GM18517 (cell line): ENCODE data around the gene RBMS2.
"Not testable (repeated sequence)": the region's sequence is repeated elsewhere in the genome, so short reads cannot be mapped to it uniquely, and the experiment has no call there.

ENCODE experiments used
- ATAC-seq: cut with Tn5 transposase; IDR thresholded peaks from one replicate; pipeline ENCODE4 v1.9.1; 2021; ENCODE audit warnings: mild to moderate bottlenecking, moderate library complexity; ENCODE audit not compliant: unreplicated experiment

Gene RBMS2

GRCh38 chr12:56514014-56514318 is 7.7 kb upstream of the RBMS2 start:
- ATAC-seq = not testable (repeated sequence)

GRCh38 chr12:56517854-56518253 is 3.8 kb upstream of the RBMS2 start:
- ATAC-seq = no peak

DNA sequence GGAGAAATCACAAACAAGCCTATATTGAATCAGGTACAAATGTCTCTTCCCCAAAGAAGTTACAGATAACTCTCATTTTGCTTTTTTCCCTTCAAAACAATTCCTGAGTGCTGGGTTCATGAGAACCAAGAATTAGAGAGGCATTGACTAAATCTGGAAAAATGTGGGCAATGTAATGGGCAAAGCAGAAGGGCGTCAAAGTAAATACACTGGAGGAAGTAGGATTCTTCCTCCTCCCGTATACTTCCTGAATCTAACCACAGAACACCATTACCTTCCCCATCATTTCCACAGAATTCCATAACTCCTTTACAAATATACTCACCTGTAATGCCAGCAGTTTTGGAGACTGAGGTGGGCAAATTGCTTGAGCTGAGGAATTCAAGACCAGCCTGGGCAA is 3.0 kb upstream of the RBMS2 start:
- no peak for ATAC-seq

GRCh38 chr12:56520048-56520447 is 1.6 kb upstream of the RBMS2 start:
- ATAC-seq = no peak

- no peak for ATAC-seq
Measured at GRCh38 chr12:56520506-56520905, 1.1 kb upstream of the RBMS2 start.

DNA sequence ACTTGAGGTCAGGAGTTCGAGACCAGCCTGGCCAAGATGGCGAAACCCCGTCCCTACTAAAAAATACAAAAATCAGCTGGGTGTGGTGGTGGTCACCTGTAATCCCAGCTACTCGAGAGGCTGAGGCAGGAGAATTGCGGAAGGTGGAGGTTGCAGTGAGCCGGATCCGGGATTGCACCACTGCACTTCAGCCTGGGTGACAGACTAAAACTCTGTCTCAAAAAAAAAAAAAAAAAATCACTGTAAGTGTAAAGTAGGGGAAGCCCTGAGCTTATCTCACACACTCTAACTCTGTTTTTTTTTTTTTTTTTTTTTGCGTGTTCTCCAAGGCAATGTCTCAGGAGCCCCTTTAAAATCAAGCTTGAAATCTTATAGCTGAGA is 421 bp upstream of the RBMS2 start:
- no peak for ATAC-seq

DNA sequence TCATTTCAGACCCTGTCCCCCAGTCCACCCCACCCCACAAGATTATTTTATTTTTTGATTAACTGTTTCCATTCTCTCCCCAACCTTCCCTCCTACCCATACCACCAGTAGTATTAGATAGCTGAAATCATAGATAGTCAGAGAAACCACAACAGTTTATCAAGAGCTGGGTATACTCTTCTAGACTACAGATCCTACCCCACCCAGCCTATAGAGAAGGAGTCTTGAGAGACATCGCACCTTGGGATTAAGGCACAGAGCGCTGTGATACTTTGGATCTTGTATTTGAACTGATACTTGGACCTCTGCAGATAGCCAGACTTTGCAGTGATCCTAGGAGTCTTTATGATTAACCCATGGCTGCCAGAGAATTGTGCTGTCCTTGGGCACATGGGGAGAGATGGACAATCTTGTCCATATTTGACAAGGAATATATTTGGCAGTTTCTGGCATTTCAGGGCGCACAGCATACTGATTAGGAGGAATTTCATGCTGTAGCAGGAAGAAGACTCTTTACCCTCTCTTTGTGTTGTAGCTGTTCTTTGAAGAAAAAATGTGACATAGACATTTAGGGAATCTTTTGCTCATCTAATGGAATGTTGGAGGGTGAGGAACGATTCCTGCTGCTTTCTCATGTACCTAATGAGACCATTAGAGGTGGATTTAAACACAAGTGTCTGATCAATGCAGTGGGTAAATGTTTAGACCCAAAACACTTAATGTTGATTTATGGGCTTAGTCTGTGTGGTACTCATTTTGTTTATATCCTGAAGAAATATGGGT is 982 bp downstream of the RBMS2 start:
- no peak for ATAC-seq

DNA sequence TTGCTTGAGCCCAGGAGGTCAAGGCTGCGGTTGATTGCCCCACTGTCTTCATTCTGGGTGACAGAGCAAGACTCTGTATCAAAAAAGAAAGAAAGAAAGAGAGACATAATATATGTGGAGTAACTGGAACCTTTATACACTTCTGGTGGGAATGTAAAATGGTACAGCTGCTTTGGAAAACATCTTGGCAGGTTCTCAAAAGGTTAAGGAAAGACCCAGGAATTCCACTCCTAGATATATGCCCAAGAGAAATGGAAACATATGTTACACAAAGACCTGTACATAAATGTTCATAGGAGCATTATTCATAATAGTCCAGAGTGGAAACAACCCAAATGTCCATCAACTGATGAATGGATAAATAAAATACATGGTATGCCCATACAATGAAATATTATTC is 7.2 kb downstream of the RBMS2 start:
- no peak for ATAC-seq

DNA sequence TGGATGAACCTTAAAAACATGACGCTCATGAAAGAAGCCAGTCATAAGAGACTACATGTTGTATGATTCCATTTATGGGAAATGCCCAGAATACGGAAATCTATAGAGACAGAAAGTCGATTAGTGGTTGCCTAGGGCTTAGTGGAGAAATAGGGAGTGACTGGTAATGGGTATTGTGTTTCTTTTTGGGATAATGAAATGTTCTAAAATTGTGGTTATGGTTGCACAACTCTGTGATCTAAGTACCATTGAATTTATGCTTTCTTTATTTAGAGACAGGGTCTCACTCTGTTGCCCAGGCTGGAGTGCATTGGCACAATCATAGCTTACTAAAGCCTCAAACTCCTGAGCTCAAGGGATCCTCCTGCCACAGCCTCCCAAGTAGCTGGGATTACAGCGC is 8.0 kb downstream of the RBMS2 start:
- ATAC-seq = no peak

GRCh38 chr12:56530390-56531055 is 8.9 kb downstream of the RBMS2 start:
- ATAC-seq = no peak

DNA sequence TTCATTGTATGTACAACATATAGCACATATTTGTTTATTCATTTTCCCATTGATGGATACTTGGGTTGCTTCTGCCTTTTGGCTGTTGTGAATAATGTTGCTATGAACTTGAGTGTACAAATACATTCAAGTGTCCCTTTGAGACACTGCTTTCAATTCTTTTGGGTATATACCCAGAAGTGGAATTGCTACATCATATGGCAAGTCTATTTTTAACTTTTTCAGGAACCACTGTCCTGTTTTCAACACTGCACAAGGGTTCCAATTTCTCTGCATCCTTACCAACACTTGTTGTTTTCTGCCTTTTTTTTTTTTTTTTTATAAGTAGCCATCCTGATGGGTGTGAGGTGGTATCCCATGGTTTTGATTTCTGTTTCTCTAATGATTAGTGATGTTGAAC is 15.9 kb downstream of the RBMS2 start:
- no peak for ATAC-seq

DNA sequence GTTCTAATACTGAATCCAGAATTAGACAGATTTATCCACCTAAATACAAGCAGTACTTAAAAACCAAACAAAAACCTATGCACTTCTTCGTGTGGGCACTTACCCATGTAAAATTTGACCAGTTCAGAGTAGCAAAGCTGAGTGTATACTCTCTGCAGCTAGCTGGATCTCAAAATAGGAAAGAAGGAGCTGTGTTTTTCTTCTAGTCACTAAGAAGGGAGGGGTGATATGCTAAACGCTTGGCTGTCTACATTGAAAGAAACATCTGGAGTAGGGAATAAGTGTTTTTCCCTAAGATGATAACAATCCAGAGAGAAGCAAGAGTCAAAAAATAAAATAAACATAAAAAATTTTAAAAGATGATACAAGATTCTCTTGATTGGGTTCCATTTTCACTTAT is 20.0 kb downstream of the RBMS2 start:
- ATAC-seq = no peak

DNA sequence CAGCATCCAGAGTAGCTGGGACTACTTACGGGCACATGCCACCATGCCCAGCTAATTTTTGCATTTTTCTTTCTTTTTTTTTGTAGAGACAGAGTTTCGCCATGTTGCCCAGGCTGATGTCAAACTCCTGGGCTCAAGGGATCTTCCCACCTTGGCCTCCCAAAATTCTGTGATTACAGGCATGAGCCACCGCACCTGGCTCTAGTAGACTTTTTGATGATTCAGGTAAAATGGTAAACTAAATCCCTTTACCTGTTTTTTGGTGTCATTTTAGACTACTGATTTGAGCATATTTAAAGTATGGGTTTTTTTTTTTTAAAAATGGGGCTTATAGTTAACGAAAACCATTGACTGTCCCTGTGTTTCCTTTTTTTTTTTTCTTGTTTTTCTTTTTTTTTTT is 20.5 kb downstream of the RBMS2 start:
- no peak for ATAC-seq

DNA sequence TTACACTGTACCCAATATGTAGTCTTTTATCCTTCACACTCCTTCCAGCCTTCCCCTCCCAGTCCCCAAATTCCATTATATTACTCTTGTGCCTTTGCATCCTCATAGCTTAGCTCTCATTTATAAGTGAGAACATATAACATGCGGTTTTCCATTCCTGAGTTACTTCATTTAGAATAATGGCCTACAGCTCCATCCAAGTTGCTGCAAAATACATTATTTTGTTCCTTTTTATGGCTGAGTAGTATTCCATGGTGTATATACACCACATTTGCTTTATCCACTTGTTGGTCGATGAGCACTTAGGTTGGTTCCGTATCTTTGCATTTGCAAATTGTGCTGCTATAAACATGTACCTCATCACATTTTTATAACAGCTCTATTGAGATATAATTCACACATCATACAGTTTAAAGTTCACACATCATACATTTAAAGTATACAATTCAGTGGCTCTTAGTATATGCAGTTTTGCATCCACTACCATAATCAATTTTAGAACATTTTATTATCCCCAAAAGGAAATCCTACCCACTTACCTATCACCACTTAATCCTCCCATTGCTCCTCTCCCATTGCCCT is 23.5 kb downstream of the RBMS2 start:
- ATAC-seq = no peak

- ATAC-seq = no peak
Measured at GRCh38 chr12:56546680-56547079, 25.1 kb downstream of the RBMS2 start.

GRCh38 chr12:56551070-56551469 is 29.4 kb downstream of the RBMS2 start:
- no peak for ATAC-seq

DNA sequence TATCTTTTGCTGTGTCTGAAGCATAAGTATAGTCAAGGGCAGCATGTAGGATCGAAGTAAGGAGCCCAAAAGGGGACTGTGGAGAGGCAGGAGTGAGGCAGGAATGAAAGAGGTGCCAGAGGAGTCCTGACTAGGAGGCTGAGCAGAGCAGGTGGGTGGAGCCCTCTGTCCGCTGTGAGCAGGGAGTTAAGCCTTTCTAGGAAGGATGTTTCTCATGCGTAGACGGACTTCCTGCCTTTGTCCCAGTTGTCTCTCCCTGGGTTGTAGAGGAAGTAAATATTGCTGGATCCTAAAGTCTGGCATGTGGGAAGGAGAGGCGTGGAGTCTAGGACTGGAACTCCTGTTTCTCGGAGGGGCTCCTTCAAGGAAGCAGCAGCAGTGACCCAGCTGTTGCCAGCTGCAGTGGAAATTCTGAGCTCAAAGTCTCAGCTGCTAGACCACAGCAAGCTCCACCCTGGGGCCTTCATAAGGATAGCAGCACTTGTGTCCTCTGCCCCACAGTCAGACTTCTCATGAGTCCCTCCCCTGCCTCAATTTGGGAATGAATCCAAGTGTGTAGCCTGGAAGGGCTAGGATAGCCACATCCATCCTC is 44.0 kb downstream of the RBMS2 start:
- no peak for ATAC-seq

DNA sequence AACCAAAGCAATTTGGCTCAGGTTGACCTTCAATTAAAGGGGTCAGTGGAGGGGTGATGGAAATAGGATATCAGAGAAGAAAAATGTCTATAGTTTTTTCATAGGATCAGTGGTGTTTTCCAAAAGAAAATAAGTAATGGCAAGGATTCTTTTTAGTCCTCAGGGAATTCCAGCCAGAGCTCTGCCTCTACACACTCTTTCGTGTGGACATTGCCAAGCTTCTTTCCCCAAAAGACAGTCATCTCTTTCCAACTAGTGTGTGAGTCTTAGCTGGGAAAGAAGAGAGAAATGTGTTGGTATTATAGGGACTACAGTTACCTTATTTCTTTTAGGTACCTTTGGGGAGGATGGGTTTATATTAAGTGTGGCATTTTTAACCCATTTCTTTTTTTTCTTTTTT is 46.5 kb downstream of the RBMS2 start:
- ATAC-seq = no peak

DNA sequence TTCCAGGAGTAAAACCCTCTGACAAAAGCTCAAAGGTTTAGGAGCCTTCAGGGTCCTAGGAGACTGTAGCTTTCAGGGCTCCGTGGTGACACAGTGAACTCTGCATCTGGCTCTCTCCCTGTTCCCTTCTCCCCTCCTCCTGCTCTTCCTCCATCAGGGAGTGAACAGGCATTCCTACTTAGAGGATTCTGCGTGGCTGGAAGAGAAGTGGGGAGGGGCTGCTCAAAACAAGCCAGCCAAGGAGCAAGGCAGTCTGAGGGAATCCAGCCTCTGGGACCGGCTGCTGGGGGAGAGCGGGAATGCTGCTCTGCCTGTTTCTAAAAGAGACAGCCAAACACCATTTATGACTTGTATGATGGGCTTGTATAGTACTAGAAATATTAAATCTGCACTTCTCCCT is 49.5 kb downstream of the RBMS2 start:
- ATAC-seq = no peak

GRCh38 chr12:56572288-56572687 is 50.7 kb downstream of the RBMS2 start:
- ATAC-seq = no peak

- no peak for ATAC-seq
Measured at GRCh38 chr12:56574210-56574609, 52.6 kb downstream of the RBMS2 start.

GRCh38 chr12:56577248-56577647 is 55.6 kb downstream of the RBMS2 start:
- not testable (repeated sequence) for ATAC-seq
